ENCODE data around the gene DSCAML1.

Gene DSCAML1

GRCh38 chr11:117700551-117700950 lies 96.5 kb downstream of the DSCAML1 start:
- DNase-seq (ENCODE audit: extremely low spot score), result no peak
- ChIA-PET POLR2A (no interaction called here), CTCF (no interaction called here)
- no peak for TF ChIP-seq CTBP1 (IDR thresholded peaks at IDR 0.05; ENCODE audit: borderline replicate concordance)
- TF ChIP-seq SUZ12 (IDR thresholded peaks at IDR 0.05), result no peak
- TF ChIP-seq ELF4 (IDR thresholded peaks at IDR 0.05), result no peak
- no peak for TF ChIP-seq LEF1 (IDR thresholded peaks at IDR 0.05; ENCODE audit: borderline replicate concordance)
- TF ChIP-seq SP1 (IDR thresholded peaks at IDR 0.05), result no peak
- no peak for TF ChIP-seq L3MBTL2 (conservative IDR thresholded peaks at IDR 0.05)
- no peak for TF ChIP-seq BHLHE40 (IDR thresholded peaks at IDR 0.05; ENCODE audit: borderline replicate concordance)
- no peak for TF ChIP-seq FOXK2 (IDR thresholded peaks at IDR 0.05)
- TF ChIP-seq ZNF384 (IDR thresholded peaks at IDR 0.05), result no peak
- no peak for TF ChIP-seq TARDBP (IDR thresholded peaks at IDR 0.05)
- no peak for TF ChIP-seq NFRKB (IDR thresholded peaks at IDR 0.05)
- TF ChIP-seq HDGF (IDR thresholded peaks at IDR 0.05; ENCODE audit: borderline replicate concordance), result no peak

GRCh38 chr11:117697319-117697718 lies 99.7 kb downstream of the DSCAML1 start:
- TF ChIP-seq TARDBP (IDR thresholded peaks at IDR 0.05), result no peak
- no peak for TF ChIP-seq BHLHE40 (IDR thresholded peaks at IDR 0.05; ENCODE audit: borderline replicate concordance)
- no peak for TF ChIP-seq PKNOX1 (IDR thresholded peaks at IDR 0.05)
- no peak for TF ChIP-seq FOXA1 (IDR thresholded peaks at IDR 0.05)
- TF ChIP-seq SP1 (IDR thresholded peaks at IDR 0.05), result no peak
- TF ChIP-seq FOXK2 (IDR thresholded peaks at IDR 0.05), result no peak
- TF ChIP-seq ZNF384 (IDR thresholded peaks at IDR 0.05), result no peak
- TF ChIP-seq NFRKB (IDR thresholded peaks at IDR 0.05), result no peak
- TF ChIP-seq HDGF (IDR thresholded peaks at IDR 0.05; ENCODE audit: borderline replicate concordance), result no peak
- no peak for TF ChIP-seq ELF4 (IDR thresholded peaks at IDR 0.05)
- TF ChIP-seq SUZ12 (IDR thresholded peaks at IDR 0.05), result no peak
- no peak for TF ChIP-seq LEF1 (IDR thresholded peaks at IDR 0.05; ENCODE audit: borderline replicate concordance)
- no peak for TF ChIP-seq ARNT (IDR thresholded peaks at IDR 0.05)
- no peak for TF ChIP-seq FOXM1 (IDR thresholded peaks at IDR 0.05; ENCODE audit: borderline replicate concordance)
- TF ChIP-seq CTBP1 (IDR thresholded peaks at IDR 0.05; ENCODE audit: borderline replicate concordance), result no peak
- no peak for TF ChIP-seq L3MBTL2 (conservative IDR thresholded peaks at IDR 0.05)
- CTCF ChIA-PET, result interaction anchor here (0.6 kb wide), 1 partner anchor 19 kb away, joined by 3 read pairs; no protein-coding TSS in a partner anchor
- POLR2A ChIA-PET, result no interaction called here

GRCh38 chr11:117696540-117696939 lies 100.5 kb downstream of the DSCAML1 start:
- CTCF ChIA-PET, result interaction anchor here (0.5 to 0.6 kb wide), 3 partner anchors 20 to 338 kb away, joined by 3 read pairs; no protein-coding TSS in a partner anchor
- POLR2A ChIA-PET, result no interaction called here
- DNase-seq (ENCODE audit: extremely low spot score), result no peak
- TF ChIP-seq FOXK2 (IDR thresholded peaks at IDR 0.05) (no peak), ARNT (IDR thresholded peaks at IDR 0.05) (no peak), SUZ12 (IDR thresholded peaks at IDR 0.05) (no peak), HDGF (IDR thresholded peaks at IDR 0.05; ENCODE audit: borderline replicate concordance) (no peak), PKNOX1 (IDR thresholded peaks at IDR 0.05) (no peak), BHLHE40 (IDR thresholded peaks at IDR 0.05; ENCODE audit: borderline replicate concordance) (no peak), LEF1 (IDR thresholded peaks at IDR 0.05; ENCODE audit: borderline replicate concordance) (no peak), NFRKB (IDR thresholded peaks at IDR 0.05) (no peak), ZNF384 (IDR thresholded peaks at IDR 0.05) (no peak), ELF4 (IDR thresholded peaks at IDR 0.05) (no peak), CTBP1 (IDR thresholded peaks at IDR 0.05; ENCODE audit: borderline replicate concordance) (no peak), L3MBTL2 (conservative IDR thresholded peaks at IDR 0.05) (no peak), FOXA1 (IDR thresholded peaks at IDR 0.05) (no peak)

More at GRCh38 chr11:117697319-117697718, 99.7 kb downstream of the DSCAML1 start:
- DNase-seq (ENCODE audit: extremely low spot score), result no peak

GRCh38 chr11:117693344-117693743 lies 103.7 kb downstream of the DSCAML1 start:
- DNase-seq (ENCODE audit: extremely low spot score), result no peak
- ChIA-PET POLR2A (no interaction called here), CTCF (no interaction called here)
- no peak for TF ChIP-seq LEF1 (IDR thresholded peaks at IDR 0.05; ENCODE audit: borderline replicate concordance)
- no peak for TF ChIP-seq ZNF384 (IDR thresholded peaks at IDR 0.05)
- TF ChIP-seq NFRKB (IDR thresholded peaks at IDR 0.05), result no peak
- TF ChIP-seq FOXM1 (IDR thresholded peaks at IDR 0.05; ENCODE audit: borderline replicate concordance), result no peak
- no peak for TF ChIP-seq FOXK2 (IDR thresholded peaks at IDR 0.05)
- no peak for TF ChIP-seq SP1 (IDR thresholded peaks at IDR 0.05)
- no peak for TF ChIP-seq TARDBP (IDR thresholded peaks at IDR 0.05)
- TF ChIP-seq PKNOX1 (IDR thresholded peaks at IDR 0.05), result no peak
- TF ChIP-seq HDGF (IDR thresholded peaks at IDR 0.05; ENCODE audit: borderline replicate concordance), result no peak
- TF ChIP-seq FOXA1 (IDR thresholded peaks at IDR 0.05), result no peak
- no peak for TF ChIP-seq BHLHE40 (IDR thresholded peaks at IDR 0.05; ENCODE audit: borderline replicate concordance)
- no peak for TF ChIP-seq L3MBTL2 (conservative IDR thresholded peaks at IDR 0.05)
- no peak for TF ChIP-seq SUZ12 (IDR thresholded peaks at IDR 0.05)
- no peak for TF ChIP-seq CTBP1 (IDR thresholded peaks at IDR 0.05; ENCODE audit: borderline replicate concordance)
- no peak for TF ChIP-seq ARNT (IDR thresholded peaks at IDR 0.05)
- TF ChIP-seq ELF4 (IDR thresholded peaks at IDR 0.05), result no peak

- ChIA-PET POLR2A (no interaction called here), CTCF (no interaction called here)
- TF ChIP-seq FOXK2 (IDR thresholded peaks at IDR 0.05), result no peak
- TF ChIP-seq ZNF384 (IDR thresholded peaks at IDR 0.05), result no peak
- no peak for TF ChIP-seq ARNT (IDR thresholded peaks at IDR 0.05)
- TF ChIP-seq FOXM1 (IDR thresholded peaks at IDR 0.05; ENCODE audit: borderline replicate concordance), result no peak
- no peak for TF ChIP-seq L3MBTL2 (conservative IDR thresholded peaks at IDR 0.05)
- TF ChIP-seq NFRKB (IDR thresholded peaks at IDR 0.05), result no peak
- no peak for TF ChIP-seq BHLHE40 (IDR thresholded peaks at IDR 0.05; ENCODE audit: borderline replicate concordance)
- no peak for TF ChIP-seq LEF1 (IDR thresholded peaks at IDR 0.05; ENCODE audit: borderline replicate concordance)
- no peak for TF ChIP-seq TARDBP (IDR thresholded peaks at IDR 0.05)
- no peak for TF ChIP-seq ELF4 (IDR thresholded peaks at IDR 0.05)
- no peak for DNase-seq (ENCODE audit: extremely low spot score)
These were observed 105.5 kb downstream of the DSCAML1 start for GRCh38 chr11:117691516-117691915.

GRCh38 chr11:117691218-117691514 lies 105.8 kb downstream of the DSCAML1 start:
- POLR2A ChIA-PET, result no interaction called here
- no peak for DNase-seq (ENCODE audit: extremely low spot score)
- TF ChIP-seq FOXK2 (IDR thresholded peaks at IDR 0.05) (no peak), NFRKB (IDR thresholded peaks at IDR 0.05) (no peak), HDGF (IDR thresholded peaks at IDR 0.05; ENCODE audit: borderline replicate concordance) (no peak), L3MBTL2 (conservative IDR thresholded peaks at IDR 0.05) (no peak), ZNF384 (IDR thresholded peaks at IDR 0.05) (no peak), CTBP1 (IDR thresholded peaks at IDR 0.05; ENCODE audit: borderline replicate concordance) (no peak), SUZ12 (IDR thresholded peaks at IDR 0.05) (no peak), LEF1 (IDR thresholded peaks at IDR 0.05; ENCODE audit: borderline replicate concordance) (no peak), FOXM1 (IDR thresholded peaks at IDR 0.05; ENCODE audit: borderline replicate concordance) (no peak), BHLHE40 (IDR thresholded peaks at IDR 0.05; ENCODE audit: borderline replicate concordance) (no peak), SP1 (IDR thresholded peaks at IDR 0.05) (no peak), TARDBP (IDR thresholded peaks at IDR 0.05) (no peak), ELF4 (IDR thresholded peaks at IDR 0.05) (no peak), PKNOX1 (IDR thresholded peaks at IDR 0.05) (no peak), ARNT (IDR thresholded peaks at IDR 0.05) (no peak)
- CTCF ChIA-PET, result no interaction called here
